Activated CD8-positive, alpha-beta T cell treated with anti-CD3 and anti-CD28 coated beads for 36 hours (primary cell): ENCODE data around the gene ABCA7. TPM values are rescaled to one million over a fixed set of nuclear protein-coding genes. Genes with fewer than 3 reads are reported as not detected.

ENCODE experiments used
- ATAC-seq: fragments of 200-7000 bp; cut with Tn5 transposase; one replicate; pipeline ENCODE4 v1.10.0; 2021; ENCODE audit warnings: mild to moderate bottlenecking, moderate library complexity
- CTCF ChIA-PET: fragments of 350-600 bp; sonication (Branson Sonifier 250); formaldehyde crosslinking; loops from one replicate; lab custom pipeline; 2021; ENCODE audit warnings: antibody characterized with exemption; lab: Charles Lee
- POLR2A ChIA-PET: fragments of 350-600 bp; sonication (Branson Sonifier 250); formaldehyde crosslinking; loops from one replicate; lab custom pipeline; 2021; ENCODE audit warnings: antibody characterized with exemption; lab: Charles Lee
- DNase-seq: peaks from one replicate; pipeline ENCODE4 v3.0.0-alpha.2; 2020
- H3K27ac Mint-ChIP-seq: one replicate; pipeline ENCODE4 v1.8.0; 2021; ENCODE audit warnings: mild to moderate bottlenecking, mixed read lengths
- H3K27me3 Mint-ChIP-seq: one replicate; pipeline ENCODE4 v1.8.0; 2021; ENCODE audit warnings: mixed read lengths
- H3K36me3 Mint-ChIP-seq: one replicate; pipeline ENCODE4 v1.8.0; 2021; ENCODE audit warnings: low read depth, mixed read lengths
- H3K4me1 Mint-ChIP-seq: one replicate; pipeline ENCODE4 v1.8.0; 2021; ENCODE audit warnings: low read depth, mixed read lengths
- H3K4me3 Mint-ChIP-seq: one replicate; pipeline ENCODE4 v1.8.0; 2021; ENCODE audit warnings: mild to moderate bottlenecking, moderate library complexity, mixed read lengths
- H3K9me3 Mint-ChIP-seq: one replicate; pipeline ENCODE4 v1.8.0; 2021; ENCODE audit warnings: mixed read lengths
- CTCF ChIP-seq: fragments of 200-600 bp; IDR thresholded peaks from one replicate; pipeline ENCODE4 v1.8.0; 2022; ENCODE audit warnings: antibody characterized with exemption, mild to moderate bottlenecking
- intact Hi-C: fragments of 100-400 bp; cut with micrococcal nuclease; formaldehyde crosslinking; loops from one replicate; pipeline ENCODE4 v1.10.0; 2022
- total RNA-seq, 2 experiments: library from RNA; stranded (reverse); gene quantifications; one replicate each; pipeline ENCODE4 v1.2.3, GENCODE V29; 2021

The ABCA7 gene
- total RNA-seq, 2 experiments from 2014 or later = 14.0 to 14.6 TPM

GRCh38 chr19:1109697-1110671, 70.1 kb downstream of the ABCA7 start:
- Mint-ChIP-seq H3K9me3 (no peaks in the 10 kb centered on the region), H3K36me3 (peaks cover 11% of the 10 kb centered on the region), H3K4me3 (no peak overlapping the region), H3K27me3 (no peaks in the 10 kb centered on the region), H3K4me1 (peaks cover 14% of the 10 kb centered on the region), H3K27ac (no peak overlapping the region)
- no peak for DNase-seq
- ChIA-PET POLR2A (interaction anchor here (1.0 kb wide), 1 partner anchor 16 kb away, joined by 4 read pairs; no protein-coding TSS in a partner anchor), CTCF (no interaction called here)
- no peak for ATAC-seq
- TF ChIP-seq CTCF = no peak
- intact Hi-C loops = loop anchor here (5.0 to 10.0 kb wide), 2 partner anchors 82 to 135 kb away; partner anchors contain the start of genes ATP5F1D and MIDN

- no peak overlapping the region for H3K4me3 Mint-ChIP-seq
- H3K36me3 Mint-ChIP-seq = peaks cover 6% of the 10 kb centered on the region
- POLR2A ChIA-PET = interaction anchor here (0.6 to 3.8 kb wide), 4 partner anchors 12 to 81 kb away, joined by 3 to 29 read pairs (median 4); no protein-coding TSS in a partner anchor
- TF ChIP-seq CTCF = no peak
- intact Hi-C loops = loop anchor here (5.0 kb wide), 1 partner anchor 81 kb away; no protein-coding TSS in a partner anchor
- no peak overlapping the region for H3K27ac Mint-ChIP-seq
- no peak for ATAC-seq
- CTCF ChIA-PET = interaction anchor here (1.1 to 4.3 kb wide), 2 partner anchors 68 to 82 kb away, joined by 3 to 37 read pairs; no protein-coding TSS in a partner anchor
- no peaks in the 10 kb centered on the region for H3K27me3 Mint-ChIP-seq
- H3K4me1 Mint-ChIP-seq = peaks cover 8% of the 10 kb centered on the region
- no peak for DNase-seq
- no peaks in the 10 kb centered on the region for H3K9me3 Mint-ChIP-seq
Measured at GRCh38 chr19:1110809-1111640, 71.1 kb downstream of the ABCA7 start.

- H3K4me3 Mint-ChIP-seq = no peak overlapping the region
- ChIA-PET CTCF (interaction anchor here (0.8 to 4.3 kb wide), 9 partner anchors 17 to 129 kb away, joined by 3 to 37 read pairs (median 6); no protein-coding TSS in a partner anchor), POLR2A (interaction anchor here (0.6 to 3.8 kb wide), 4 partner anchors 12 to 81 kb away, joined by 3 to 29 read pairs (median 4); no protein-coding TSS in a partner anchor)
- ATAC-seq (no peak), DNase-seq (no peak)
- H3K27me3 Mint-ChIP-seq = no peaks in the 10 kb centered on the region
- H3K27ac Mint-ChIP-seq = no peak overlapping the region
- no peak for TF ChIP-seq CTCF
- peaks cover 4% of the 10 kb centered on the region for H3K36me3 Mint-ChIP-seq
- no peaks in the 10 kb centered on the region for H3K9me3 Mint-ChIP-seq
- intact Hi-C loops = loop anchor here (5.0 kb wide), 1 partner anchor 81 kb away; no protein-coding TSS in a partner anchor
- peaks cover 6% of the 10 kb centered on the region for H3K4me1 Mint-ChIP-seq
Measured at GRCh38 chr19:1111641-1112267, 71.8 kb downstream of the ABCA7 start.

GRCh38 chr19:1112268-1113029, 72.5 kb downstream of the ABCA7 start:
- ATAC-seq = no peak
- no peak for TF ChIP-seq CTCF
- H3K27ac Mint-ChIP-seq = no peak overlapping the region

More at GRCh38 chr19:1112268-1113029, 72.5 kb downstream of the ABCA7 start:
- Mint-ChIP-seq H3K4me1 (peaks cover 5% of the 10 kb centered on the region), H3K9me3 (no peaks in the 10 kb centered on the region), H3K4me3 (no peak overlapping the region), H3K36me3 (no peaks in the 10 kb centered on the region), H3K27me3 (no peaks in the 10 kb centered on the region)
- ChIA-PET CTCF (interaction anchor here (0.6 to 4.3 kb wide), 19 partner anchors 10 to 132 kb away, joined by 3 to 37 read pairs (median 5); no protein-coding TSS in a partner anchor), POLR2A (interaction anchor here (0.9 to 3.8 kb wide), 6 partner anchors 8 to 81 kb away, joined by 3 to 29 read pairs (median 8); partner anchors contain the start of gene GPX4)
- no peak for DNase-seq
- intact Hi-C loops = loop anchor here (5.0 kb wide), 1 partner anchor 80 kb away; no protein-coding TSS in a partner anchor
